Astrocyte of the cerebellum (primary cell): ENCODE results near the gene SEMA3B.

Experiments used
- DNase-seq: peaks from one replicate; pipeline ENCODE4 v3.0.0-alpha.2; 2011; ENCODE audit warnings: low read depth
- H3K4me3 ChIP-seq: 2 replicates; pipeline ENCODE4 v1.5.1; 2011; ENCODE audit warnings: mild to moderate bottlenecking, low read depth, low read length, moderate library complexity
- in situ Hi-C: cut with HindIII; loops from 2 replicates; pipeline ENCODE4 v1.10.0; 2017; ENCODE audit warnings: low sequenced_read_pairs
- TF ChIP-seq, protein P1 (sequence below): IDR thresholded peaks from 2 replicates; pipeline ENCODE4 v1.5.1; 2012; ENCODE audit warnings: low read length, low read depth, moderate library complexity, mild to moderate bottlenecking; ENCODE audit errors: missing control alignments

SEMA3B gene

GRCh38 chr3:50237754-50238548, 31.0 kb upstream of the SEMA3B start:
- H3K4me3 ChIP-seq = peak overlapping the region; percentile 94
- no peak for DNase-seq
- in situ Hi-C loops = no loop called here
- TF ChIP-seq, protein P1, sequence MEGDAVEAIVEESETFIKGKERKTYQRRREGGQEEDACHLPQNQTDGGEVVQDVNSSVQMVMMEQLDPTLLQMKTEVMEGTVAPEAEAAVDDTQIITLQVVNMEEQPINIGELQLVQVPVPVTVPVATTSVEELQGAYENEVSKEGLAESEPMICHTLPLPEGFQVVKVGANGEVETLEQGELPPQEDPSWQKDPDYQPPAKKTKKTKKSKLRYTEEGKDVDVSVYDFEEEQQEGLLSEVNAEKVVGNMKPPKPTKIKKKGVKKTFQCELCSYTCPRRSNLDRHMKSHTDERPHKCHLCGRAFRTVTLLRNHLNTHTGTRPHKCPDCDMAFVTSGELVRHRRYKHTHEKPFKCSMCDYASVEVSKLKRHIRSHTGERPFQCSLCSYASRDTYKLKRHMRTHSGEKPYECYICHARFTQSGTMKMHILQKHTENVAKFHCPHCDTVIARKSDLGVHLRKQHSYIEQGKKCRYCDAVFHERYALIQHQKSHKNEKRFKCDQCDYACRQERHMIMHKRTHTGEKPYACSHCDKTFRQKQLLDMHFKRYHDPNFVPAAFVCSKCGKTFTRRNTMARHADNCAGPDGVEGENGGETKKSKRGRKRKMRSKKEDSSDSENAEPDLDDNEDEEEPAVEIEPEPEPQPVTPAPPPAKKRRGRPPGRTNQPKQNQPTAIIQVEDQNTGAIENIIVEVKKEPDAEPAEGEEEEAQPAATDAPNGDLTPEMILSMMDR = no peak

DNA sequence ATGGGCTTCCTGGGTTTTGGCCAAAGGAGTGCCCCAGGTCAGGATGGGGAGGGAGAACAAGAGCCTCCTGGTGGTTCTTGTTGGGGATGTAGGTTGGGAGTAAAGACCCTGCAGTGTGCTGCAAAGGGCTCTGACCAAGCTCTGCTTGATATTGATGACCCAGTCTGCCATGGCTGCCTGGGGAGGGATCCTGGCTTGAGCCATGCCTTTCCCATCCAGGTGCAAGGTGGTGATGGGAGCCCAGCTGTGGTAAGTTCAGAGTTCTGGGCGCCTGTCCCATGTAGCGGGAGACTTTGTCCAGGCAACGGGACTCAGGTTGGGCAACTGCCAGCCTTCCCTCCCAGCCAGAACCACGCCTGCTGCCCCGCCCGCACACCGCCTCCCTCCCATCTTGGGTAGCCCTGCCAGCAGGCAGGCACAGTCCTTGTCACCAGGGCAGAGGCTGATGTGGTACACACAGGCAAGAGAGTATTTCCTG, 30.4 kb upstream of the SEMA3B start:
- TF ChIP-seq, protein P1 = peak; percentile 26
- H3K4me3 ChIP-seq = peak overlapping the region; percentile 94
- in situ Hi-C loops = no loop called here
- no peak for DNase-seq

GRCh38 chr3:50239649-50240048, 29.3 kb upstream of the SEMA3B start:
- no peak for DNase-seq
- TF ChIP-seq, protein P1 = no peak
- in situ Hi-C loops = loop anchor here (5.0 kb wide), 2 partner anchors 47 to 127 kb away; partner anchors contain the start of gene GNAT1
- no peak overlapping the region for H3K4me3 ChIP-seq

DNA sequence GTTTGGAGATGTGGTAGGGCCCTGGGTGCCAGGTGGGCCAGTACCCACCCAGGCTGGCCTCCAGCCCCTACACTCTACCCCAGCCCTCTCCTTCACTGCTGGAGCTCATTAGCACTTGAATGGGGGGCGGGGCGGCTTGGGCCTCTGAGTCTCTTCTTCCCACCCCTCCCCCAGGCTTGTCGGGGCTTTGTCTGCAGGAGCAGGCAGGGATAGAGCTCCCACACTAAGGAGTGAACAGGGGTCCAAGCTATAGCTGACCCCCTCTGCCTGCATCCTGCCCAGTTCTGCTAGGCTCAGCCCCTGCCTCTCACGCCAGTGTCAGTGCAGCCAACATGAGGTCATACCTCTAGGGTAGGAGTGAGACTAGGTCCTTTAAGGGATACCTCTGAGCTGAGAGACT, 27.8 kb upstream of the SEMA3B start:
- in situ Hi-C loops = loop anchor here (5.0 kb wide), 2 partner anchors 49 to 129 kb away; partner anchors contain the start of gene GNAT1
- DNase-seq = no peak
- H3K4me3 ChIP-seq = no peak overlapping the region
- TF ChIP-seq, protein P1 = no peak

GRCh38 chr3:50241713-50242380, 27.1 kb upstream of the SEMA3B start:
- TF ChIP-seq, protein P1 = no peak
- in situ Hi-C loops = loop anchor here (5.0 kb wide), 2 partner anchors 50 to 130 kb away; partner anchors contain the start of gene GNAT1
- DNase-seq = no peak
- no peak overlapping the region for H3K4me3 ChIP-seq

GRCh38 chr3:50242381-50242770, 26.6 kb upstream of the SEMA3B start:
- TF ChIP-seq, protein P1 = no peak
- no peak for DNase-seq
- in situ Hi-C loops = loop anchor here (5.0 kb wide), 2 partner anchors 50 to 130 kb away; partner anchors contain the start of gene GNAT1
- H3K4me3 ChIP-seq = no peak overlapping the region
